AG04450 (cell line): ENCODE measurements around the gene TOX2. TPM values are rescaled to one million over a fixed set of nuclear protein-coding genes. Genes with fewer than 3 reads are reported as not detected.

Experiments used
- CTCF ChIA-PET: fragments of 300-600, 350-600 bp; formaldehyde crosslinking; extraction: SDS; loops from one replicate; lab custom pipeline; 2022; ENCODE audit warnings: antibody characterized with exemption, inconsistent platforms; lab: Charles Lee
- POLR2A ChIA-PET: fragments of 350-600 bp; formaldehyde crosslinking; extraction: SDS; loops from one replicate; lab custom pipeline; 2021; ENCODE audit warnings: antibody characterized with exemption, inconsistent platforms; lab: Yijun Ruan, JAX
- DNase-seq: peaks from one replicate; pipeline ENCODE4 v3.0.0-alpha.2; 2011; ENCODE audit warnings: low read depth, low spot score
- H3K27ac ChIP-seq: one replicate; pipeline ENCODE4 v1.5.1; 2012; ENCODE audit warnings: low read depth, low read length, control low read depth
- H3K27me3 ChIP-seq: one replicate; pipeline ENCODE4 v1.6.0; 2012; ENCODE audit warnings: low read length; ENCODE audit not compliant: control insufficient read depth, insufficient read depth
- H3K4me3 ChIP-seq: 2 replicates; pipeline ENCODE4 v1.5.1; 2011; ENCODE audit warnings: mild to moderate bottlenecking, low read depth, low read length, control low read depth
- H3K9me3 ChIP-seq: 2 replicates; pipeline ENCODE4 v1.5.1; 2012; ENCODE audit warnings: low read length; ENCODE audit not compliant: control insufficient read depth, insufficient read depth
- polyA plus RNA-seq: library from polyadenylated mRNA; depleted of rRNA; stranded (reverse); fragments of >200 nt; gene quantifications from 2 replicates; pipeline ENCODE4 v1.2.3, GENCODE V29; 2011
- TF ChIP-seq, protein P1 (sequence below): IDR thresholded peaks from 2 replicates; pipeline ENCODE4 v1.5.1; 2011; ENCODE audit warnings: low read depth, low read length, control low read depth, inconsistent platforms

Gene TOX2
- polyA plus RNA-seq, 1 experiment: 10.6 TPM

DNA sequence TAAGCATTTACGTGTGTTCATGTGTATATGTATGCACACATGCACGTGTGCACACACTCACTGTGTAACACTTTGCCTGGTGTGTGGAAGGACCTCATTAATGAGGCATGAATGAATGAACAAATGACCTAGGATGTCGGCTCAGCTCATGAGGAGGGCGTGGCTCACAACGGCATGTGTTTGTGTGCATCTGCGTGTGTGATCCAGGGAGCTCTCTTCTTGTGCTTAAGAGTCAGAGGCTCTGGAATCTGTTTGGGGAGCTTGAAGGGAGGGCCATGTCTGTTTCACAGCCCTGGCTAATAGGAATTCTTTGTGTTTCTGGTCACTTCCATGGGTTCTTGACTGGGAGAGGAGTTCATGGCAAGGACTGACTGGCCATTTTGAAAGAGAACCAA, 32.7 kb downstream of the TOX2 start:
- no peak overlapping the region for H3K4me3 ChIP-seq
- DNase-seq: no peak
- no peaks in the 10 kb centered on the region for H3K9me3 ChIP-seq
- ChIA-PET POLR2A (no interaction called here), CTCF (interaction anchor here (1.2 kb wide), 1 partner anchor 197 kb away, joined by 3 read pairs; no protein-coding TSS in a partner anchor)
- no peaks in the 10 kb centered on the region for H3K27me3 ChIP-seq
- H3K27ac ChIP-seq: no peak overlapping the region
- TF ChIP-seq, protein P1, sequence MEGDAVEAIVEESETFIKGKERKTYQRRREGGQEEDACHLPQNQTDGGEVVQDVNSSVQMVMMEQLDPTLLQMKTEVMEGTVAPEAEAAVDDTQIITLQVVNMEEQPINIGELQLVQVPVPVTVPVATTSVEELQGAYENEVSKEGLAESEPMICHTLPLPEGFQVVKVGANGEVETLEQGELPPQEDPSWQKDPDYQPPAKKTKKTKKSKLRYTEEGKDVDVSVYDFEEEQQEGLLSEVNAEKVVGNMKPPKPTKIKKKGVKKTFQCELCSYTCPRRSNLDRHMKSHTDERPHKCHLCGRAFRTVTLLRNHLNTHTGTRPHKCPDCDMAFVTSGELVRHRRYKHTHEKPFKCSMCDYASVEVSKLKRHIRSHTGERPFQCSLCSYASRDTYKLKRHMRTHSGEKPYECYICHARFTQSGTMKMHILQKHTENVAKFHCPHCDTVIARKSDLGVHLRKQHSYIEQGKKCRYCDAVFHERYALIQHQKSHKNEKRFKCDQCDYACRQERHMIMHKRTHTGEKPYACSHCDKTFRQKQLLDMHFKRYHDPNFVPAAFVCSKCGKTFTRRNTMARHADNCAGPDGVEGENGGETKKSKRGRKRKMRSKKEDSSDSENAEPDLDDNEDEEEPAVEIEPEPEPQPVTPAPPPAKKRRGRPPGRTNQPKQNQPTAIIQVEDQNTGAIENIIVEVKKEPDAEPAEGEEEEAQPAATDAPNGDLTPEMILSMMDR: no peak

DNA sequence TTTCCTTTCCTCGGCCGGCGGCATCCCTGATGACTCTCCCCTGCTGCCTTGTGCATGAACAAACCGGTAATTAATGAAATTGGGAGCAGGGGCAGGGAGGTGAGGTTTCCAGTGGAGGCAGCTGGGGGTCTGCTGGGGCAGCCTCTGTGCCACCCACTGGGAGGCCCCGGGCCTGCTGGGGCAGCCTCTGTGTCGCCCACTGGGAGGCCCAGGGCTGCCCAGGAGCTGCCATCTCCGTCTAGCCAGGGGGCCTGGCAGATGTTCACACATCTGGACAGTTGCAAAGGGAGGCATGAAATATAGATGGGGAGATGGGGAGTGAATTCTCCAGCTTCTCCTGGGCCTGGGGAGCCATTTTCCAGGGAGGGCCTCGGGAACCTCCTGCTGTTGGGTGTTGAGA, 33.8 kb downstream of the TOX2 start:
- Histone ChIP-seq H3K4me3 (no peak overlapping the region), H3K9me3 (no peaks in the 10 kb centered on the region), H3K27me3 (no peaks in the 10 kb centered on the region), H3K27ac (no peak overlapping the region)
- no peak for DNase-seq
- CTCF ChIA-PET: interaction anchor here (1.2 to 1.8 kb wide), 2 partner anchors 11 to 132 kb away, joined by 3 to 4 read pairs; no protein-coding TSS in a partner anchor
- TF ChIP-seq, protein P1: no peak
- POLR2A ChIA-PET: interaction anchor here (0.7 kb wide), 1 partner anchor 50 kb away, joined by 6 read pairs; no protein-coding TSS in a partner anchor

DNA sequence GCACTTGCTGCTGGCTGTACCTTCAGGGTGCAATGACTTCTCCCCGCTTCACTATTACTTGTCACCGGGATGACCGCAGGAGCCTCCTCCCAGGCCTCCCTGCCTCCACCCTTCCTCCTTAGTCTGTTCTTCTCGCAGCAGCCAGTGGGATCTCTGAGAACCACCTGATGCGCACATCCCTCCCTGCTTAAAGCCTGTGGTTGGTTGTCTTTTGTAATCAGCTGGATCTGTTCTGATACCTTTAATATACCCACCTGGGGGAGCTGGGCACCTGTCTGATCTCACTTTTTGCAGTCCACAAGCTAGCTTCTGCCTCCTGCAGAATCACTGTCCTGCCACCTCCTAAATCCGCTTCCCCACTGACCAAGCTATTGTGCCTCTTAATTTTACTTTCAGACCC, 34.6 kb downstream of the TOX2 start:
- no peaks in the 10 kb centered on the region for H3K27me3 ChIP-seq
- TF ChIP-seq, protein P1: no peak
- H3K9me3 ChIP-seq: no peaks in the 10 kb centered on the region
- CTCF ChIA-PET: interaction anchor here (0.9 to 1.8 kb wide), 3 partner anchors 11 to 131 kb away, joined by 3 to 4 read pairs (median 3); no protein-coding TSS in a partner anchor
- H3K4me3 ChIP-seq: no peak overlapping the region
- DNase-seq: no peak
- no peak overlapping the region for H3K27ac ChIP-seq
- POLR2A ChIA-PET: no interaction called here

DNA sequence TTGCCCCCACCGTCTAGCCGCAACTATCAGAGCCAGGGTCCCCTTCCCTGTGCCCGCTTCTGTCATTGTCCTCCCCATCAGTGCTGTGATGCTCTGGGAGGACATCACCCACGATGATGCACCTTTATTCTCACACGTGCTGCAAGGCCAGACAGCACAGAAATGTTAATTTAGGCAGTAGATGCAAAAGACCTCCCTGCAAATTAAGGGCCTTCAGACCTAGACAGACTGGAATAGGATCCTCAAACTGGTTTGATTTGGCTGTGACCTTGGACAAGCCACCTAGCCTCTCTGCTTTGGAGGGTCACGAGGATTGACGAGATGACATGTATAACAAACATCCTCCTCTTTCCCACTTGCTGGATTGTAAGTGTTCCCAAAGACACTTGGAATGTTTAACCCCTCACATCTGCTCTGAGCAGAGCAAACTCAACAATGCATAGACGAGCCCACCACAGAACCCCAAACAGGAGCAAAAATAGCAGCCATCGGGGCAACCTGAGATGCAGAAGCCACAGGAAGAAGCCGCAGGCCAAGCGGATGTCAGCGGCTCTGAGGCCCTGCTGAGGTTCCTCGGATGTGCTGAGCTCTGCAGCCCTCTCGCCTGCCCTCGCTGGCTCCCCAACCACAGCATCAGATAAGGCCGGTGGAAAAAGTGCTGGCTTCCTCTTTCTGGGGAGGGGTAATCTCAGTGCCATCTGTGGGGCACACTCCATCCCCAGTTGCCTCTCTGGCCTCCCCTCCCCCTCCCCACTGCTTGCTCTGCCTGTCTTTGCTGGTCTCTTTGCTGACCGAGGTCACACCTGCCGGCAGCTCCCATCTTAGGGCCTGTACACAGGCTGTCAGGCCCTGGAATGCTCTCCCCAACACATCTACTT, 35.3 kb downstream of the TOX2 start:
- DNase-seq: no peak
- CTCF ChIA-PET: interaction anchor here (0.9 to 1.8 kb wide), 2 partner anchors 14 to 130 kb away, joined by 3 to 4 read pairs; no protein-coding TSS in a partner anchor
- H3K9me3 ChIP-seq: no peaks in the 10 kb centered on the region
- no peaks in the 10 kb centered on the region for H3K27me3 ChIP-seq
- TF ChIP-seq, protein P1: no peak
- H3K27ac ChIP-seq: no peak overlapping the region
- no peak overlapping the region for H3K4me3 ChIP-seq
- POLR2A ChIA-PET: no interaction called here
